Epithelial cell of prostate (primary cell): ENCODE measurements around the gene HIPK4.
"Not testable (repeated sequence)": the region's sequence is repeated elsewhere in the genome, so short reads cannot be mapped to it uniquely, and the experiment has no call there.

Experiments
- DNase-seq: peaks from one replicate; pipeline ENCODE4 v3.0.0-alpha.2; 2011; ENCODE audit warnings: low read depth, low spot score
- H3K27ac ChIP-seq: fragments of 450-650 bp; 2 replicates; pipeline ENCODE4 v1.5.1; 2017; ENCODE audit warnings: mild to moderate bottlenecking

HIPK4 gene, protein sequence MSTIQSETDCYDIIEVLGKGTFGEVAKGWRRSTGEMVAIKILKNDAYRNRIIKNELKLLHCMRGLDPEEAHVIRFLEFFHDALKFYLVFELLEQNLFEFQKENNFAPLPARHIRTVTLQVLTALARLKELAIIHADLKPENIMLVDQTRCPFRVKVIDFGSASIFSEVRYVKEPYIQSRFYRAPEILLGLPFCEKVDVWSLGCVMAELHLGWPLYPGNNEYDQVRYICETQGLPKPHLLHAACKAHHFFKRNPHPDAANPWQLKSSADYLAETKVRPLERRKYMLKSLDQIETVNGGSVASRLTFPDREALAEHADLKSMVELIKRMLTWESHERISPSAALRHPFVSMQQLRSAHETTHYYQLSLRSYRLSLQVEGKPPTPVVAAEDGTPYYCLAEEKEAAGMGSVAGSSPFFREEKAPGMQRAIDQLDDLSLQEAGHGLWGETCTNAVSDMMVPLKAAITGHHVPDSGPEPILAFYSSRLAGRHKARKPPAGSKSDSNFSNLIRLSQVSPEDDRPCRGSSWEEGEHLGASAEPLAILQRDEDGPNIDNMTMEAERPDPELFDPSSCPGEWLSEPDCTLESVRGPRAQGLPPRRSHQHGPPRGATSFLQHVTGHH

DNA sequence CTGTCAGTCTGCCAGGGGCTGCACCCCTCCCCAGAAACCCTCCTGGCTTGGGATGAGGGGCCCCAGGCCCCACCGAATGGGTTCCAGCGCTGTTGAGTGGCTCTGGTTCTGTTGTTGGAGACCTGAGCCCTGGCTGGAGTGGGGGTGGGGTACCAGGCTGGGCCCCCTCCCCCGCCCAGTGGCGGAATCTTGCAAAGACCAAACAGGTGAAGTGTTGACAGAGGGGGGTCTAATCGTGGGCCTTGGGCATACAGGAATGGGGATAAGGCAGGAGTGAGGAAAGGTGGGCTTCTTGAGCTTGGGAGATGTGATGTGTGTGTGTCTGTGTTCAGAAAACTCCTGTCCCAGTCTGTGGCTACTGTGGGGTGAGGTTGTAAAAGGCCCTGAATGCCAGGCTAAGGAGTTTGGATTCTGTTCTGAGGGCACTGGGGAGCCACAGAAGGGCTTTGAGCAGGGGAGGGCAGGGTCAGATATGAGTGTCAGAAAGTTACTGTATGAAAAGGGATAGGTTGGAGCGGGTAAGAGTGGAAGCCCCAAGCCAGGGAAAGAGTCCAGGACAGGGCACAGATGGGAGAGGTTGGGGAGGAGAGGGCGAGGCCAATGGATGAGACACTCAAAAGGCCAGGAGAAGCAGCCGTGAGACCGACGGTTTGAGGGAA lies at the start of gene HIPK4:
HIPK4 (minus strand) TSS at position 98 of the 659 bp plus-strand sequence. CDS start 279 bp downstream, outside the sequence.
- no peak for DNase-seq
- no peak within 1 kb of the TSS for H3K27ac ChIP-seq

DNA sequence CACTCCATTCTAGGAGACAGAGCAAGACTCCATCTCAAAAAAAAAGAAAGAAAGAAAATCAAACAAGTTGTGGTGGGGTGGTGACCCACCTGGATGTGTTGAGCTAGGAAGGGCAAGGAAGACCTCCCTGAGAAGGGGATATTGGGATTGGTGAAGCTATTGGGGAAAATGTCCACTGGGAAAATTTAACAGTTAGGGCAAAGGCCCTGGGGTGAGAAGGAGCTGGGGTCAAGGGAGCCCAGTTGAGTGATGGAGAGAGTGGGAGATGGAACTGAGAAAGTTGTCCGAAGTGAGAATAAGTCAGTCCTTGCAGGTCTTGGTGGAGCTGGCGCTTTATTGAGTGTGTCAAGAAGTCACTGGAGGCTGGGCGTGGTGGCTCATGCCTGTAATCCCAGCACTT lies 48.3 kb upstream of the HIPK4 start:
- DNase-seq: no peak
- no peak overlapping the region for H3K27ac ChIP-seq

DNA sequence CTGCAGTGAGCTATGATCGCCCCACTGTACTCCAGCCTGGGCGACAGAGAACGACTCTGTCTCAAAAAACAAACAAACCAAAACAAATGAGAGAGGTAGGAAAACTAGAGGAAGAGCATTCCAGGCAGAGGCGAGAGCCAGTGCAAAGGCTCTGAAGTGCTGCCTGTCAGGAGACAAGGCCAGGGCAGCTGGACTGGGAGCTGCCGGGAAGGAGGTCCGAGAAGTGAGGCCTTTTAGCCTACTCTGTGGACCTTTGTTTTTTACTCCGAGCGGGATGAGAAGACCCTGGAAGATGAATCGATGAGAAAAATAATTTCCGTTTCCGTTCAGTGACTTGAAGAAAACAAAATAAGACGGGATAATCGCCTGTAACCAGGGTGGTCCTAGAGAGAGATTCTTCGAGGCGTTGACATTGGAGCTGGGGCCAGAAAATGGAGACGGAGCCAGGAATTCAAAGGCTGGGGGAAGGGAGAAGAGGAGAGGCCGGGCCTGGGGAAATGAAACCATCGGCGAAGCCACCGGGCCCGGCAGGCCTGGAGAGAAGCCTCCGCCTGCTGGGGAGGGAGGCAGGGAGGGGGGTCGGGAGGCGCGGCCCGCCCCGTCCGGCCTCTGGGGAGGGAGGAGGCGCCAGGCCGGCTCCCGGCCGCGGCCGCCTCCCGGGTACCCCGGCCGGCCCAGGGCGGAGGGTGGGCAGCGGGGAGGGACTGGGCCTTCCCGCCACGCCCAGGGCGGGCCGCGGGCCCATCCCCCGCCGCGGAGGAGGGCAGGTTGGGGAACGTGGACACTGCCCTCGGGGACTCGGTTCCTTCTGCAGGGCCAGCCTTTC lies 43.6 kb upstream of the HIPK4 start:
- DNase-seq: no peak
- H3K27ac ChIP-seq: peak overlapping the region; percentile 90

DNA sequence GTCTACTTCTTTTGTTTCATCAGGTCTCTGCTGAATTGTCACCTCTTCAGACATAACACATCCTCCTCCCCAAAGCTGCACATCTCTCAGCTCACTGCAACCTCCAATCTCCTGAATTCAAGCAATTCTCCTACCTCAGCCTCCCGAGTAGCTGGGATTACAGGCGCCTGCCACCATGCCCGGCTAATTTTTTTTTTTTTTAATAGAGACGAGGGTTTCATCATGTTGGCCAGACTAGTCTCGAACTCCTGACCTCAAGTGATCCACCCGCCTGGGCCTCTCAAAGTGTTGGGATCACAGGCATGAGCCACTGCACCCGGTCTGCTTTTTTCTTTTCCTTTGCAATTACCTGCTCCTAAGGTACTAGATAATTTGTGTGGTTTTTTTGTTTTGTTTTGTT lies 42.8 kb upstream of the HIPK4 start:
- DNase-seq: not testable (repeated sequence)
- H3K27ac ChIP-seq: peak overlapping the region; percentile 90

DNA sequence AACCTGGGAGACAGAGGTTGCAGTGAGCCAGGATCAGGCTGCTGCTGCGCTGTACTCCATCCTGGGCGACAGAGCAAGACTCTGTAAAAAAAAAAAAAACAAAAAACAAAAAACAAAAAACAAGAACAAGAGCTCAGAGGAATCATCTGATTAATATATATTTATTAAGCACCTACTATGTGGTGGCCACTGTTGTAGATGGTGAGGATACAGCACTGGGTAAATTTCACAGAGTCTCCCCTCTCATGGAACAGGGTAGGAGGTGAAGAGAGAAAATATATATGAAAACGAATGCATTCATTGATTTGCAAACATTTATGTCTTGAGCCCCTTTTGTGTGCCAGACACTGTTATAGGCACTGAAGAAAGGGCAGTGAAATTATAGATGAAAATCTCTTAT lies 41.7 kb upstream of the HIPK4 start:
- H3K27ac ChIP-seq: no peak overlapping the region
- DNase-seq: no peak

DNA sequence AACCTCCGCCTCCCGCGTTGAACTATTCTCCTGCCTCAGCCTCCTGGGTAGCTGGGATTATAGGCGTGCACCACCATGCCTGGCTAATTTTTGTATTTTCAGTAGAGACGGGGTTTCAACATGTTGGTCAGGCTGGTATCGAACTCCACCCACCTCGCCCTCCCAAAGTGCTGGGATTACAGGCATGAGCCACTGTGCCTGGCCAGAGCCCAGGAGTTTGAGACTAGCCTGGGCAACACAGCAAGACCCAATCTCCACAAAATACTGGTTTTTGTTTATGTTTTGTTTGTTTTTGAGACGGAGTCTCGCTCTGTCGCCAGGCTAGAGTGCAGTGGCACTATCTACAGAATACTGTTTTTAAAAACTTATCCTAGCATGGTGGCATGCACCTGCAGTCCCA lies 40.3 kb upstream of the HIPK4 start:
- not testable (repeated sequence) for DNase-seq, H3K27ac ChIP-seq

DNA sequence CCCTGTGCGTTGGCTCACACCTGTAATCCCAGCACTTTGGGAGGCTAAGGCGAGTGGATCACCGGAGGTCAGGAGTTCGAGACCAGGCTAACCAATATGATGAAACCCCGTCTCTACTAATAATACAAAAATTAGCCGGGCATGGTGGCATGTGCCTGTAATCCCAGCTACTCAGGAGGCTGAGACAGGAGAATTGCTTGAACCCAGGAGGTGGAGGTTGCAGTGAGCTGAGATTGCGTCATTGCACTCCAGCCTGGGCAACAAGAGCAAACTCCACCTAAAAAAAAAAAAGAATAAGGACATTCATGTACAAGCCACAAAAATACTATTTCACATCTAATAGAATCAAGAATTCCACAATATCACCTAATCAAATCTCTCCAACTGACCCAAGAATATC lies 38.2 kb upstream of the HIPK4 start:
- not testable (repeated sequence) for H3K27ac ChIP-seq, DNase-seq

DNA sequence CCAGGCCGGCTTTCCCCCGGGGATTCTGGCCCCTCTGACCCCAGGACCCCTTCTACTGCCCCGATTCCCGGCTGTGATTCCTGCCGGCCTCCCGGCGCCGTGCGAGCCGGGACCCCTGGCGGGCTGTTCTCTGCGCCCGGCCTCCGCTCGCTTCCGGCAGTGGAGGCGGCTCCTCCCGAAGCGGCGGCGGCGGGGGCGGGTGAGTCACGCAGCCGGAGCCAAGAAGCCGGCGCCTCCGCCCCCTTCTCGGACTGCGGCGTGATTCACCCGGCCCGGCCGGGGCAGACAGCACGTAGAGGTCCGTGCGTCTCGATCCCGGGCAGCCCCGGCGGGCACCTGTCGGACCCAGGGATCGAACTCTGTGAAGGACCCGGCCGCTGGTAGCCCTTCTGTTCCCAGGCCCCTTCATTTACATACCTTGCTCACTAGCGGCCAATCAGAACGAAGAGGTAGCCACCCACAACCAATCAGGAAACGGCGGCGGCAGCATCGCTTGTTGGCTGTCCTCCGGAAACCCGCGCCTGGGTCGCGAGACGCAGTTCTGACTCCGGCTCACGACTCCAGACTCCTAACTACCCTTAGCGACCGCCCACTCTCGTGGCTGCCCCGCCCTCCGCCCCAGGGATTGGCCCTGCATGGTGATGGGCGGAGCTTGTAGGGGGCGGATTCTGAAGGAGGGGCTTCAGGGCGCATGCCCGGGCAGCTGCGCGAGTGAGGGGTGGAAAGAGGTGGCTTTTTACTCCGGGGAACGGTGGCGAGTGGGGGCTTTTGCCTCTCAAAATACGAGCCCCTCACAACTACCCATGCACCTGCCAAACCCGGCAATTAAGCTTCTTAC lies 35.7 kb upstream of the HIPK4 start, which contains the start of gene SERTAD1:
SERTAD1 (minus strand) TSS at position 543 of the 838 bp plus-strand sequence. CDS start 2,446 bp downstream, outside the sequence.
- peak; percentile 95 for DNase-seq
- peak within 1 kb of the TSS; percentile 99 for H3K27ac ChIP-seq

DNA sequence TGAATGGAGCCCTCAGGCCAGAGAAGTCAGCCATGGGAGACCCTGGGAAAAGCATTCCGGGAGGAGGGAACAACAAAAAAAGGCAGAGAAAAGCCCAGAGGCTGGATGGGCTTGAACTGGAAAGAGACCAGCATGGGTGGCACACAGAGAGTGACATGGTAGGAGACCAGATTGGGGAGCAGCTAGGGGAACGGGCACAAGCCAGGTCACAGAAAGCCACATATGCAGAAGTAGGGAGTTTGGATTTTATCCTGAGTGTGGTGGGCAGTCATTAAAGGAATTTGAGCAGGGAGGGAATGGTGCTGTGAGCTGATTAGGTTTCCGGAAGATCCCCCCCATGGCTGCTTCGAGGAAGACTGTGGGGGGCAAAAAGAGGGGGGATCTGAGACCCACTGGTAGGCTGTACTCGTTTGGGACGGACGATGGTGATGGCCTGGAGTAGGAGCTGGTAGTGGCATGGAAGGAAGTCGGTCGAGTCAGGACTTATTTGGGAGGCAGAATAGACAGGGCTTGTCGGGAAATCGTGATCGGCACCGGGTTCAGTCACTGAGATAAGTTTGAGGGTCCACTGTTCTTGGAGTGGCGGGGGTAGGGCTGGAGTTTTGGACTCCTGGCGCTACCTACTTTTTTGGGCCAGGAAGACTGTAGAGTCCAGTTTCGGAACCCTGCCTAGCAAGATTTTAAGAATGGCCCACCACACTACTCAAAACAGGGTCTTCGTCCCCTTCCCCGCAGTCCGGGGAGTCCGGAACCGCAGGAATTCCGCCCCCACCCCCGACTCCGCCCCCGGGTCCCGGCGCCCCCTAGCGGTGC lies 34.9 kb upstream of the HIPK4 start:
- H3K27ac ChIP-seq: peak overlapping the region; percentile 99
- DNase-seq: no peak

DNA sequence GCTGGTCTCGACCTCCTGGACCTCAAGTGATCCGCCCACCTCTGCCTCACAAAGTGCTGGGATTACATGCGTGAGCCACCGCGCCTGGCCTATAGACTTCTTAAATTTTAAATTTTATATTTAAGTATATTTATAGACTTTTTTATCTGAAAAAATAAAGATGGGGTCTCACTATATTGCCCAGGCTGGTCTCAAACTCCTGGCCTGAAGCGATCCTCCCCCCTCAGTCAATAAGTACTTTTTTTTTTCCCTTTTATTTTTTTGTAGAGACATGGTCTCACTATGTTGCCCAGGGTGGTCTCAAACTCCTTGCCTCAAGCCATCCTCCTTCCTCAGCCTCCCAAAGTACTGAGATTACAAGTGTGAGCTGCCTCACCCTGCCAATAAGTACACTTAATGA lies 34.0 kb upstream of the HIPK4 start:
- peak overlapping the region; percentile 99 for H3K27ac ChIP-seq

DNA sequence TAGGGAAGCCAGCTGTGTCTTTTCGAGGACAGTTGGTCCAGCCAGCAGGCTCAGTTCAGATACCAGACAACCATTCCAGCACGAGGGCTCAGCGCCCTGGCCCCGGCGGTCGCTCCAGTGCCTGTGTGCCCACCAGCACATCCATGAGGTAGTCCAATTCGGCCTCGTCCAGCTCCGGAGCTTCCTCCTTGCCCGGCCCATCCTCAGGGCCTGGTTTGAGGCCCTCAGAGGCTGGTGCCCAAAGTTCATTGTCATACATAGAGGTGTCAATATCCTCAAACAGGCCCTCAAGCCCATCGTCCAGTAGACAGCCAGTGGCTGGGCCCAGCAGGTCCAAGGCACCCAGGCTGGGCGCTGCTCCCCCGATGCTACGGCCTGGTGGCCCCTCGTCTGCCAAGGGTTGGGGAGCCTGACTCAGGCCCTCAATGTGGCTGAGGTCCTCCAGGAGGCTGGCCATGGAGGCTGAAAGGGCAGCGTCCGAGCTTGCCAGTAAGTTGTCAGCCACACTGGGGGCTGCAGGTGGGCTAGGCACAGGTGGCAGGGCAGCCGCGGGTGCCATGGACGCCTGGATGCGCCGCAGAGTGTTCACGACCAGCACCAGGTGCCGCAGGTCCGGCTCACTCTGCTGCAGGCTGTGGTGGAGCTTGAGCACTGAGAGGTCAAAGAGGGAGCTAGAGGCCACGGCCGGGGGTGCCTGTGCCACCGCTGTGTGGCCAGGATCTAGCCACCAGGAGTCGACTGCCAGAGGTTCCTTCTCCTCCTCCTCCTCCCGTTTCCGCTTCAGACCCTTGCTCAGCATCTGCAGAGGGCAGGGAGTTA lies 33.0 kb upstream of the HIPK4 start:
- H3K27ac ChIP-seq: peak overlapping the region; percentile 96
- DNase-seq: no peak

More for the DNA sequence above, 34.0 kb upstream of the HIPK4 start:
- no peak for DNase-seq

DNA sequence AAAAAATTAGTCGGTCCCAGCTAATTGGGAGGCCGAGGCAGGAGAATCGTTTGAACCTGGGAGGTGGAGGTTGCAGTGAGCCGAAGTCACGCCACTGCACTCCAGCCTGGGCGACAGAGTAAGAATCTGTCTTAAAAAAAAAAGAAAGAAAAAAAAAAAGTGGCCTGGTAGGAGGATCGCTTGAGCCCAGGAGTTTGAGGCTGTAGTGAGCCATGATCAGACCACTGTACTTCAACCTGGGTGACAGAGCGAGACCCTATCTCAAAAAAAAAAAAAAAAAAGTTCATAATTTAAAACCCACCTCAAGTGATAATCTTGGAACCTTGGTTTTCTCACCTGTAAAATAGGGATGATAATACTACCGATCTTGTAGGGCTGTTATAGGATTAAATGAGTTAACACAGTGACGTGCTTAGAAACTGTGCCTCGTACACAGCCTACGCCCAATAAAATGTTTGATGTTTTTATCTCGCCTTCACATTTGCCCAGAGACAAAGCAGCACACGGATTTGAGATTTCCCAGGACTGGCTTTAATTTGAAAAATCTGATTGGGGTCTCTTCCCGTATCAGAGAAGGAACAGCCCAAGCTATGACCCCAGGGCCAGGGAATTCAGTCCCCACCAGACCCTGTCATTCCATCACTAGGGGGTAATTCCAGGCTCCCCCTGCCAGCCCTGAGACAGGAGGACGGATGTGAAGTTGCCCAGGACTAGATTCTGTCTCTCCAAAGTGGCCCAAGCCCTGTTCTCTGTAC lies 32.2 kb upstream of the HIPK4 start:
- no peak for DNase-seq
- peak overlapping the region; percentile 96 for H3K27ac ChIP-seq

DNA sequence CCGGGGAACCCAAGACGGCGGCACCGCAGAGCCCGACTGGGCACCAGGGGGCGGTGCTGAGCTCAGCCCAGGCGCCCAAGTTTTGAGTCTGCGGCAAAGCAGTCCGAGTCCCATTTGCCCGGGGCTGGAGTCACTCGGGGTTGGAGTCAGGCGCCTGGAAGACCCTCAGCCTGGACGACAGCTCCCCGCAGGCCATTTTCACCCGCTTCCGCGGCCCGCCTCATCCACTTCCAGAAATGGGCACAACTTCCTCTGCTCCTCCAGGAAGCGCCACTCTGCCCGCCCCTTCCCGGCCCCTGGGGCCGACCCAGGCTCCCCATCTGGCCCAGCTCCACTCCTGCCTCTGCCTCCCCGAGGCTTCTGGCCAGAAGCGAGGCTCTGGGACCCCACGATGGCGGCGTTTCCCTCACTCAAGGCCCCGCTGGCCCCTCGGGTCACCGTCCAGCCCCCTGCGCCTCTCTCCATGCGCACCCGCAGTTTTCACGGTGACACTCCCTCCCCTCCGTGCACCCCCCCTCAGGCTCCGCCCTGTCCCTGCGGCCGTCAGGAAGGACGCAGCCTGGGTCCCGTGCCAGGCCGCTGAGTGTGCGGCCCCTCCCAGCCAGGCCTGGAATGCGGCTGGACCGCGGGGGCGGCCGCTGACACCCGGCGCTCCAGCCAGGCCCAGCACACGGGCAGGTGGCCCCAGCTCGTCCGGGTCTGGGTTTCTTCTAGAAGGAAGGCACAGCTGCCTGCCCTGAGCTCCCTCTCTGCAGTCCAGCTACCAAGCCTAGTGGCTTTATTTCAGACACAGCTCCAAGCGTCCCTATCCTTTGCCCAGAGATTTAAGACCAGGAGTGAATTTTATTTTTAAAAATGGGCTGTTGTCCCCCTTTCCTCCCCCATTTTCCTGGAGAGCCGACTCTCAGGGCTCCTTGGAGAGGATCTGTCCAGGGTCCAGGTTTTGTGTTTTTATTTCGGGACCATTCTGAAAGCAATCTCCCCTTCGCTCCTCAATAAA lies 31.1 kb upstream of the HIPK4 start:
- peak overlapping the region; percentile 96 for H3K27ac ChIP-seq
- DNase-seq: no peak

DNA sequence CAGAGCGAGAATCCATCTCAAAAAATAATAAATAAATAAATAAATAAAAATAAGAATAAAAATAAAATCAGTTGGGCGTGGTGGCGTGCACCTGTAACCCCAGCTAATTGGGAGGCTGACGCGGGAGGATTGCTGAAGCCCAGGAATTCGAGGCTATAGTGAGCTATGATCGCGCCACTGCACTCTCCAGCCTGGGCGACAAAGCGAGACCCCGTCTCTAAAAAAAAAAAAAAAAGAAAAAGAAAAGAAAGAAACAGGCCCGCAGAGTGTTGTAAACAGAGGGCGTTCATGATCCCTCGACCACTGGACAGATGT lies 30.4 kb upstream of the HIPK4 start:
- no peak for DNase-seq
- peak overlapping the region; percentile 96 for H3K27ac ChIP-seq

DNA sequence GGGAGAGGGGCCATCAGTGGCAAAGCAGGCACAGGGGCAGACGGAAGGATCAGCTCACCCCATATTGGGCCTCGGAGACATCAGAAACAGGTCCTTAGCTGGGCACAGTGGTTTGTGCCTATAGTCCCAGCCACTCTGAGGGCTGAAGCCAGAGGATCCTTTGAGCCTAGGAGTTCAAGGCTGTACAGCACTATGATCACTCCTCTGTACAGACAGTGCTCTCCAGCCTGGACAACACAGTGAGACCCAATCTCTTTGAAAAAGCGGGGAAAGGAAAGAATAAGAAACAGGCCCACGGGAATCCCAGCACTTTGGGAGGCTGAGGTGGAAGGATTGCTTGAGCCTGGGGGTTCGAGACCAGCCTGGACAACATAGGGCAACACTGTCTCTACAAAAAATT lies 29.8 kb upstream of the HIPK4 start:
- no peak for DNase-seq
- H3K27ac ChIP-seq: no peak overlapping the region

DNA sequence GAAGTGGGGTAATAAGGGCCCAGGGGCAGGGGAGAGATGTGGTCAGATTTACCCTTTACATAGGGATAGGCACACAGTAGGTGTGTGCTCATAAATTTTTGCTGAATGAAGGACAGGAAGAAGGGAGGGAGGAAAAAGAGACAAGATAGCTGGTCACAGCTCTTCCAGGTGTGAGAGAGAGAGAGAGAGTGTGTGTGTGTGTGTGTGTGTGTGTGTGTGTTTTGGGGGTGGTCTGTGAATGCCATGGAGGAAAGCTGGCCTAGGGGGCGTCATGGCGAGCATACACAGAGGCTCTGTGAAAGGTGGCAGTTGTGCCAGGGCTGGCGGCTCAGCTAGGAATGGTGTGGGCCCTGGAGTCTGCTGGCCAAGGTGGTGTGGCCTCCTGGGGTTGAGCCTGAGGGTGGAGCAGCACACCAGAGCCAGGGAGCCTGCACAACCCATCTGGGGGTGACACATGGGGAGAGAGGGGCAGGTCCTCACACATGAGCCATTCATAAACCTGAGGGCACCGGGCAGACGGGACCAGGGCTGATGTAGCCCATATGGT lies 29.2 kb upstream of the HIPK4 start:
- H3K27ac ChIP-seq: no peak overlapping the region
- no peak for DNase-seq
